Breast epithelium (tissue), 3 donors: ENCODE results near the gene FMN1.

Source experiments
- CTCF ChIP-seq, 3 donors: fragments of 450-650 bp; IDR thresholded peaks; one replicate each; pipeline ENCODE4 v1.5.1; 2016 to 2017; ENCODE audit warnings: antibody characterized with exemption in 3 of 3, mild to moderate bottlenecking in 3 of 3, moderate library complexity in 3 of 3
- POLR2A ChIP-seq: fragments of 450-650 bp; IDR thresholded peaks from one replicate; pipeline ENCODE4 v1.6.1; 2016; ENCODE audit warnings: antibody characterized with exemption, mild to moderate bottlenecking, moderate library complexity
- POLR2AphosphoS5 ChIP-seq, 3 donors: sonication (generic); formaldehyde crosslinking; IDR thresholded peaks; one replicate each; pipeline ENCODE4 v1.6.1; 2017; ENCODE audit warnings: antibody characterized with exemption in 3 of 3

GRCh38 chr15:32869776-32870175 lies 324.7 kb downstream of the FMN1 start:
- TF ChIP-seq CTCF (IDR thresholded peaks at IDR 0.05) (no peak), POLR2A (no peak), POLR2AphosphoS5 (IDR thresholded peaks at IDR 0.05) (no peak)
